IMR-90 (cell line): Measurements from ENCODE around the gene ASB1. TPM values are rescaled to one million over a fixed set of nuclear protein-coding genes. Genes with fewer than 3 reads are reported as not detected.

Experiments used
- ATAC-seq: fragments of 200-7000 bp; cut with Tn5 transposase; 2 replicates; pipeline ENCODE4 v1.9.1; 2020; ENCODE audit warnings: low read depth, mild to moderate bottlenecking, moderate library complexity
- BruUV-seq: library from RNA; stranded (reverse); fragments of 400-500 nt; replicated peaks from 2 replicates; lab custom pipeline; 2021; lab: Mats Ljungman, UMichigan
- CTCF ChIA-PET: fragments of 300-600 bp; formaldehyde crosslinking; extraction: SDS; loops from one replicate; lab custom pipeline; 2021; ENCODE audit warnings: antibody characterized with exemption; lab: Yijun Ruan, JAX
- POLR2A ChIA-PET: fragments of 300-600 bp; sonication (Branson Sonifier 250); formaldehyde crosslinking; loops from one replicate; lab custom pipeline; 2022; ENCODE audit warnings: antibody characterized with exemption; ENCODE audit not compliant: unreplicated experiment; lab: Charles Lee
- DNase-seq: peaks from one replicate; pipeline ENCODE4 v3.0.0; 2013
- H2AFZ ChIP-seq: replicated peaks from 2 replicates; pipeline ENCODE3; 2013; ENCODE audit warnings: low read length, mild to moderate bottlenecking; ENCODE audit not compliant: poor library complexity
- H2AK5ac ChIP-seq: 2 replicates; pipeline ENCODE4 v1.6.1; 2013; ENCODE audit warnings: low read depth, low read length, inconsistent platforms
- H2AK9ac ChIP-seq: replicated peaks from 2 replicates; pipeline ENCODE3; 2013; ENCODE audit warnings: mild to moderate bottlenecking, low read depth, low read length, moderate library complexity; ENCODE audit not compliant: poor library complexity
- H2BK120ac ChIP-seq: 2 replicates; pipeline ENCODE4 v1.6.1; 2013; ENCODE audit warnings: low read depth, low read length, inconsistent platforms
- H2BK15ac ChIP-seq: 3 replicates; pipeline ENCODE4 v1.6.1; 2013; ENCODE audit warnings: low read depth, low read length, inconsistent platforms
- H2BK20ac ChIP-seq: 2 replicates; pipeline ENCODE4 v1.6.1; 2013; ENCODE audit warnings: low read depth, mild to moderate bottlenecking, inconsistent platforms, low read length, moderate library complexity
- H2BK5ac ChIP-seq: 2 replicates; pipeline ENCODE4 v1.6.1; 2013; ENCODE audit warnings: mild to moderate bottlenecking, low read depth, low read length, inconsistent platforms; ENCODE audit not compliant: poor library complexity, severe bottlenecking
- H3K14ac ChIP-seq: replicated peaks from 2 replicates; pipeline ENCODE4 v1.6.1; 2013; ENCODE audit warnings: low read depth, low read length, inconsistent platforms
- H3K18ac ChIP-seq: 2 replicates; pipeline ENCODE4 v1.6.1; 2013; ENCODE audit warnings: low read depth, low read length, control low read depth
- H3K23ac ChIP-seq: 2 replicates; pipeline ENCODE4 v1.6.1; 2013; ENCODE audit warnings: low read depth, low read length, inconsistent platforms
- H3K27ac ChIP-seq: 2 replicates; pipeline ENCODE4 v1.5.1; 2013; ENCODE audit warnings: mild to moderate bottlenecking, control low read depth, low read length; ENCODE audit not compliant: insufficient read depth
- H3K27me3 ChIP-seq: 2 replicates; pipeline ENCODE4 v1.6.1; 2013; ENCODE audit warnings: low read length; ENCODE audit not compliant: control insufficient read depth, insufficient read depth
- H3K36me3 ChIP-seq: 2 replicates; pipeline ENCODE4 v1.6.1; 2013; ENCODE audit warnings: low read length, mixed read lengths; ENCODE audit not compliant: control insufficient read depth, insufficient read depth
- H3K4ac ChIP-seq: 2 replicates; pipeline ENCODE4 v1.6.1; 2013; ENCODE audit warnings: low read depth, low read length, inconsistent platforms
- H3K4me1 ChIP-seq: 2 replicates; pipeline ENCODE4 v1.6.1; 2013; ENCODE audit warnings: low read length, mixed read lengths; ENCODE audit not compliant: control insufficient read depth, insufficient read depth
- H3K4me2 ChIP-seq: 2 replicates; pipeline ENCODE4 v1.6.1; 2013; ENCODE audit warnings: low read depth, mild to moderate bottlenecking, control low read depth, low read length, moderate library complexity
- H3K4me3 ChIP-seq: 2 replicates; pipeline ENCODE4 v1.5.1; 2013; ENCODE audit warnings: low read depth, mild to moderate bottlenecking, control low read depth, low read length, moderate library complexity; ENCODE audit not compliant: insufficient read depth
- H3K56ac ChIP-seq: 2 replicates; pipeline ENCODE4 v1.6.1; 2013; ENCODE audit warnings: low read length, inconsistent platforms; ENCODE audit not compliant: insufficient read depth; ENCODE audit errors: extremely low read depth
- H3K79me1 ChIP-seq, 2 experiments: 2 replicates each; pipeline ENCODE4 v1.6.1; 2013; ENCODE audit warnings: low read length in 2 of 2, inconsistent platforms in 1 of 2, low read depth in 1 of 2
- H3K9ac ChIP-seq: 2 replicates; pipeline ENCODE4 v1.6.1; 2013; ENCODE audit warnings: low read depth, low read length, control low read depth
- H3K9me1 ChIP-seq: 2 replicates; pipeline ENCODE4 v1.6.1; 2013; ENCODE audit warnings: low read length, inconsistent platforms; ENCODE audit not compliant: insufficient read depth
- H3K9me3 ChIP-seq: 2 replicates; pipeline ENCODE4 v1.6.1; 2013; ENCODE audit warnings: low read length; ENCODE audit not compliant: control insufficient read depth, insufficient read depth
- H4K20me1 ChIP-seq: 2 replicates; pipeline ENCODE4 v1.6.1; 2013; ENCODE audit warnings: low read length, inconsistent platforms; ENCODE audit not compliant: insufficient read depth
- H4K5ac ChIP-seq: 2 replicates; pipeline ENCODE4 v1.6.1; 2013; ENCODE audit warnings: mild to moderate bottlenecking, low read depth, low read length, control low read depth
- H4K8ac ChIP-seq, 2 experiments: 2 replicates each; pipeline ENCODE4 v1.6.1; 2013; ENCODE audit warnings: low read depth in 2 of 2, low read length in 2 of 2, control low read depth in 1 of 2, inconsistent platforms in 1 of 2
- H4K91ac ChIP-seq: 2 replicates; pipeline ENCODE4 v1.6.1; 2013; ENCODE audit warnings: low read depth, low read length, inconsistent platforms; ENCODE audit not compliant: insufficient read depth
- CEBPB ChIP-seq: IDR thresholded peaks from 2 replicates; pipeline ENCODE4 v1.6.1; 2012; ENCODE audit warnings: low read depth, low read length, improper control_type of control experiment
- CHD1 ChIP-seq: IDR thresholded peaks from 2 replicates; pipeline ENCODE4 v1.6.1; 2012; ENCODE audit warnings: low read depth, low read length, improper control_type of control experiment
- MAFK ChIP-seq: IDR thresholded peaks from 2 replicates; pipeline ENCODE4 v1.6.1; 2012; ENCODE audit warnings: low read depth, low read length, improper control_type of control experiment
- MXI1 ChIP-seq: IDR thresholded peaks from 2 replicates; pipeline ENCODE4 v1.6.1; 2012; ENCODE audit warnings: low read depth, mild to moderate bottlenecking, low read length, moderate library complexity, borderline replicate concordance
- NFE2L2 ChIP-seq: fragments of 150-350 bp; IDR thresholded peaks from 2 replicates; pipeline ENCODE4 v1.6.1; 2016; ENCODE audit warnings: low read depth, mild to moderate bottlenecking, low read length
- POLR2A ChIP-seq: IDR thresholded peaks from 2 replicates; pipeline ENCODE4 v1.6.1; 2012; ENCODE audit warnings: mild to moderate bottlenecking, low read depth, low read length
- RCOR1 ChIP-seq: IDR thresholded peaks from 2 replicates; pipeline ENCODE4 v1.6.1; 2012; ENCODE audit warnings: mild to moderate bottlenecking, low read length, improper control_type of control experiment; ENCODE audit not compliant: insufficient replicate concordance
- WGBS, 2 experiments: methylation state at CpG; one replicate each; pipeline versions ENCODE4 v1.1.5 to v1.1.7; 2013; ENCODE audit warnings: missing lambda C conversion rate in 2 of 2; ENCODE audit not compliant: insufficient read length in 1 of 2; ENCODE audit errors: extremely low coverage in 2 of 2; 5-methylcytosine and 5-hydroxymethylcytosine counted together
- dilution Hi-C: fragments of 300-500 bp; cut with HindIII; formaldehyde crosslinking; loops from one replicate; pipeline ENCODE4 v1.14.3; 2018; ENCODE audit warnings: low sequenced_read_pairs; ENCODE audit not compliant: unreplicated experiment
- in situ Hi-C: fragments of 300-500 bp; cut with MboI; formaldehyde crosslinking; loops from 3 replicates; pipeline ENCODE4 v1.14.3; 2019; ENCODE audit warnings: low sequenced_read_pairs, inconsistent platforms, mixed read lengths
- intact Hi-C: fragments of 100-400 bp; cut with micrococcal nuclease; formaldehyde crosslinking; loops from 2 replicates; pipeline ENCODE4 v1.10.0; 2022
- polyA plus RNA-seq, 3 experiments: library from polyadenylated mRNA; depleted of rRNA; stranded (reverse); fragments of >200 nt; gene quantifications; 2 replicates each; pipeline ENCODE4 v1.2.3, GENCODE V29; 2012; ENCODE audit warnings: low replicate concordance in 1 of 3
- total RNA-seq: library from RNA; depleted of rRNA; stranded (reverse); fragments of >200 nt; gene quantifications from 2 replicates; pipeline ENCODE4 v1.2.3, GENCODE V29; 2012
- TF ChIP-seq, protein P1 (sequence below): fragments of 150-350 bp; IDR thresholded peaks from 2 replicates; pipeline ENCODE4 v1.6.1; 2017; ENCODE audit warnings: mild to moderate bottlenecking, antibody characterized with exemption, low read length, low read depth
- TF ChIP-seq, protein P2 (sequence below): fragments of 150-350 bp; IDR thresholded peaks from 2 replicates; pipeline ENCODE4 v1.6.1; 2016; ENCODE audit warnings: low read depth, mild to moderate bottlenecking, low read length, moderate library complexity, borderline replicate concordance

The ASB1 gene
- total and polyA plus RNA-seq, 2 of the 4 experiments (the other 2 are of a cell fraction), result 23.5 to 37.3 TPM

DNA sequence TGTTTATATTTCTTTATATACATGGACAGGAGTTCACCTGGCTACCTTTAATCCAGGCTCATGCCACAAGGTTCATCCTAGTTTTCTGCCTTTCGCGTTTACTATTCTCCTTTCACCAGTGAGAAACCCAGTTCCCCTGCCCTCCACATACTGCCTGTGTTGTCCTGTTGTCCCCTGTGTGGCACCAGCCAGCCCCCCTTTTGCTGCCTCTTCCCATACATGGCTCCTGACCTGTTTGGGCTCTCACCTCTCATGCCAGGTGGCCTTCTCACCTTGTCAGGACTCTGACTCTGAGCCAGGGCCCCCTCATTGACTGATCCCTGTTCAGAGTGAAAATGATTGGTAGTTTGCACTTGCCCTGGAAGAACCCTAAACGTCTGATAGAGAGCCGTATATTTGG lies 13.6 kb downstream of the ASB1 start:
- peak overlapping the region; percentile 86 for H2AK5ac ChIP-seq
- 27% methylated on average over 2 of the region's 4 CpGs; no CpG with 5 or more reads in 1 of the 2 experiments for WGBS, 2 experiments
- no peaks in the 10 kb centered on the region for H3K27me3 ChIP-seq
- peak overlapping the region; percentile 11 to 80; a peak in 3 of 4 replicates for H4K8ac ChIP-seq
- peak overlapping the region; percentile 21; the same call in 1 of the 2 replicates for H3K27ac ChIP-seq
- no peak for ATAC-seq
- peak overlapping the region; percentile 54 for H3K14ac ChIP-seq
- H2BK5ac ChIP-seq, result peak overlapping the region; percentile 99
- TF ChIP-seq RCOR1 (no peak), MAFK (no peak), CHD1 (no peak), CEBPB (no peak), MXI1 (no peak), NFE2L2 (no peak), POLR2A (no peak)
- TF ChIP-seq, protein P1, sequence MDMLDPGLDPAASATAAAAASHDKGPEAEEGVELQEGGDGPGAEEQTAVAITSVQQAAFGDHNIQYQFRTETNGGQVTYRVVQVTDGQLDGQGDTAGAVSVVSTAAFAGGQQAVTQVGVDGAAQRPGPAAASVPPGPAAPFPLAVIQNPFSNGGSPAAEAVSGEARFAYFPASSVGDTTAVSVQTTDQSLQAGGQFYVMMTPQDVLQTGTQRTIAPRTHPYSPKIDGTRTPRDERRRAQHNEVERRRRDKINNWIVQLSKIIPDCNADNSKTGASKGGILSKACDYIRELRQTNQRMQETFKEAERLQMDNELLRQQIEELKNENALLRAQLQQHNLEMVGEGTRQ, result no peak
- TF ChIP-seq, protein P2, sequence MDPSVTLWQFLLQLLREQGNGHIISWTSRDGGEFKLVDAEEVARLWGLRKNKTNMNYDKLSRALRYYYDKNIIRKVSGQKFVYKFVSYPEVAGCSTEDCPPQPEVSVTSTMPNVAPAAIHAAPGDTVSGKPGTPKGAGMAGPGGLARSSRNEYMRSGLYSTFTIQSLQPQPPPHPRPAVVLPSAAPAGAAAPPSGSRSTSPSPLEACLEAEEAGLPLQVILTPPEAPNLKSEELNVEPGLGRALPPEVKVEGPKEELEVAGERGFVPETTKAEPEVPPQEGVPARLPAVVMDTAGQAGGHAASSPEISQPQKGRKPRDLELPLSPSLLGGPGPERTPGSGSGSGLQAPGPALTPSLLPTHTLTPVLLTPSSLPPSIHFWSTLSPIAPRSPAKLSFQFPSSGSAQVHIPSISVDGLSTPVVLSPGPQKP, result no peak
- H2AFZ ChIP-seq, result no peak overlapping the region
- H3K4me2 ChIP-seq, result peak overlapping the region; percentile 6; the same call in 1 of the 2 replicates
- H2BK120ac ChIP-seq, result peak overlapping the region; percentile 84
- peaks cover 26% of the 10 kb centered on the region for H3K9me1 ChIP-seq
- peak overlapping the region; percentile 26 for H2BK15ac ChIP-seq
- no peak overlapping the region for H3K4me3 ChIP-seq
- peaks cover 13 to 53% of the 10 kb centered on the region in 2 experiments; a peak in 3 of 4 replicates for H3K79me1 ChIP-seq
- H4K5ac ChIP-seq, result peak overlapping the region; percentile 3; the same call in 1 of the 2 replicates
- H3K36me3 ChIP-seq, result peaks cover 26% of the 10 kb centered on the region
- H3K18ac ChIP-seq, result peak overlapping the region; percentile 52; the same call in 1 of the 2 replicates
- H3K56ac ChIP-seq, result 0 out of 2 replicates have a peak overlapping the region, but pooled peaks have one; percentile 29
- H3K9ac ChIP-seq, result no peak overlapping the region
- ChIA-PET CTCF (interaction anchor here (0.5 to 1.8 kb wide), 3 partner anchors 32 to 179 kb away, joined by 3 to 5 read pairs (median 3); no protein-coding TSS in a partner anchor), POLR2A (no interaction called here)
- H3K23ac ChIP-seq, result peak overlapping the region; percentile 85
- in situ Hi-C loops (no loop called here), dilution Hi-C loops (no loop called here), intact Hi-C loops (no loop called here)
- BruUV-seq, result no TSS peak
- H3K4me1 ChIP-seq, result peaks cover 19% of the 10 kb centered on the region
- peaks cover 19% of the 10 kb centered on the region for H4K20me1 ChIP-seq
- peak overlapping the region; percentile 81 for H2BK20ac ChIP-seq
- DNase-seq, result no peak
- peak overlapping the region; percentile 74 for H3K4ac ChIP-seq
- no peaks in the 10 kb centered on the region for H3K9me3 ChIP-seq
- H4K91ac ChIP-seq, result peak overlapping the region; percentile 82
- H2AK9ac ChIP-seq, result no peak overlapping the region
